GM21717 (cell line): Measurements from ENCODE around the gene PPP1R18.

ENCODE experiments used
- ATAC-seq: cut with Tn5 transposase; IDR thresholded peaks from one replicate; pipeline ENCODE4 v1.9.1; 2021; ENCODE audit warnings: mild to moderate bottlenecking, moderate library complexity; ENCODE audit not compliant: unreplicated experiment

Gene PPP1R18

GRCh38 chr6:30689985-30690384, 3.5 kb upstream of the PPP1R18 start:
- ATAC-seq: no peak

- no peak for ATAC-seq
Measured at GRCh38 chr6:30689022-30689865, 2.8 kb upstream of the PPP1R18 start.

DNA sequence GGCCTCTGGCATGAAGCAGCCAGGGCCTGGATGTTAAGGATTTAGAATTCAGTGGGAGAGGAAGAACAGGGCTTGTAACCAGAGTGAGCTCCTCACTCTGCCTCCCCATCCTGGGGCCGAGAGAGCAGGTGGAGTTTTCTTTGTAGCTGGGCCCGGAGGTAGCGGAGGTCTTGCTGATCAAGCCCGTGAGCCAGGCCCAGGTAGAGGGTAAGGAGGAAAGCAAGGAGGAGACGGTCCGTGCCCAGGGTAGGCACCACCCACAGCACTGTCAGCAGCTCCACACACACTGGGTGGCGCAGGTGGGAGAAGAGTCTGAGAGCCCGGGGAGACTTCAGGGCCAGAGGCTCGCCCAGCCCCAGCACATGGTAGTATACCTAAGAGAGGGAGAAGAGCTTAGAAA, 2.1 kb upstream of the PPP1R18 start:
- ATAC-seq: no peak

GRCh38 chr6:30687659-30688431, 1.4 kb upstream of the PPP1R18 start:
- ATAC-seq: no peak

DNA sequence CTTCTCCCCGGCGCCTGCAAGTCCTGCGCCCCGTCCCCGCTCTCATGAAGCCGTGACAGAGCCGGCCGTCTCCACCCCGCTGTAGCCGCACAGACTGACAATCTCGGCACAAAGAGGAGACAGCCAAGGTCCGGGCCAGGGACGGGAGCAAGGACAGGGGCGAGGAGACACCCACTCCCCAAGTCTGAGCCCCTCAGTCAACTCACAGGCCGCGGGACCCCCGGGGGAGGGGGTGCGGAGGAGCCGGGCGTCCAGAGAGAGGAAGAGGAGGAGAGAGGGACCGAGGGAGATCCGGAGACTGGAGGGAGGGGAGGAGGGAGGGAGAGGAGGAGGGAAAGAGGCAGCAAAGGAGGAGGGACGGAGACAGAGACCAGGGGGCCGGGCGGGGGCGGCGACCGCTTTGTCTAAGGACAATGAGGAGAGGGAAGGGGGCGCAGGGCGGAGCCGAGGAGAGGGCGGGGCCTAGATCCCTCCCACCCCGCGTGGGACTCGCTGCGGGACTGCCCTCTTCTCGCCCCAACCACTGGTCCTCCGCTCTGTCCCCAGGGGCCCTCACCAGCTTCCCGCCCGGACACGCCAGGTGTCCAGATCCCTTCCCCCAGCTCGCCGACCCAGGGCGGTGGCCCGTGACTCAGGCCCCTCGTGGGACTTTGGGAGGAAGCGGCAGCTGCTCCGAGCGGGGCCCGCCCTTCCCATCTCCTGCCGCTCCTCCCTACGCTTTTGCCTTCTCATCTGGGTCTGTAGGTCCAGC, 638 bp upstream of the PPP1R18 start:
- peak; percentile 31 for ATAC-seq

DNA sequence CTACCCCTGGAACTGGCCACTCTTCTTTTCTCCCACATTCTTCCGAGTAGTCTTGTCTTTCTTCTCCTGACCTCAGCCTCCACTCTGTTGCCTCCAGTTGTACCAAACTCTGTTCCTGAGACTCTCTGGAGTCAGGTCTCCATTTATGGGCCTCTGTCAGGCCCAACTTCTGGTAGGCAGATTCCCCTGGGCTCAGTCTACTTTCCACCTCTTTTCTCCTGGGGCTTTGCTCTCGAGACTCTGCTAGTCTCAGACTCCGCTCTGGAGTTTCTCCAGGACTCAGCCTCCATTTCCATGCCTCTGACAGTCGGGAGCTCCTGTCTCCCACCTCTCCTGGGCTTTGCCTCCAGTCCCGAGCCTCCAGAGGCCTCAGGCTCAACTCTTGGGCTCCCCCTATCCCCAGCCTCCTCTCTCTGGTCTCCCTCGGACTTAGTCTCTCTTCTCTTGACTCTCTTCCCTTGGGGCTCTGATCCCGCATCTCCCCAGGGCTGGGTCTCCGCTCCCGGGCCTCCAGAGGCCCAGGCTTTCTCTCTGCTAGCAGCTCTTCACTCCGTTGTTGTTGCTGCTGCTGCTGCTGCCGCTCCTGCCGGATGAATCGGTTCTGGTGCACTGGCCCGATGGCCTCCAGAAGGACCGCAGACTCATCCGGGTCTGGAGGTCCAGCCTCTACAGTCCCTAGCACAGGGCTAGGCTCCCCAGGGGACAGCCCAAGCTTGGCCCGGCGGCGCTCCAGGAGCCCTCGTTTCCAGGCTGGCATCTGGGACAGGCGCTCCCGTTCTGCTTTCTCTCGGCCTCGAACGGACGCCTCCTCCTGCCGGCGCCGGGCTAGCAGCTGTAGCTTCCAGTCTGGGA, 1.1 kb downstream of the PPP1R18 start:
- no peak for ATAC-seq

DNA sequence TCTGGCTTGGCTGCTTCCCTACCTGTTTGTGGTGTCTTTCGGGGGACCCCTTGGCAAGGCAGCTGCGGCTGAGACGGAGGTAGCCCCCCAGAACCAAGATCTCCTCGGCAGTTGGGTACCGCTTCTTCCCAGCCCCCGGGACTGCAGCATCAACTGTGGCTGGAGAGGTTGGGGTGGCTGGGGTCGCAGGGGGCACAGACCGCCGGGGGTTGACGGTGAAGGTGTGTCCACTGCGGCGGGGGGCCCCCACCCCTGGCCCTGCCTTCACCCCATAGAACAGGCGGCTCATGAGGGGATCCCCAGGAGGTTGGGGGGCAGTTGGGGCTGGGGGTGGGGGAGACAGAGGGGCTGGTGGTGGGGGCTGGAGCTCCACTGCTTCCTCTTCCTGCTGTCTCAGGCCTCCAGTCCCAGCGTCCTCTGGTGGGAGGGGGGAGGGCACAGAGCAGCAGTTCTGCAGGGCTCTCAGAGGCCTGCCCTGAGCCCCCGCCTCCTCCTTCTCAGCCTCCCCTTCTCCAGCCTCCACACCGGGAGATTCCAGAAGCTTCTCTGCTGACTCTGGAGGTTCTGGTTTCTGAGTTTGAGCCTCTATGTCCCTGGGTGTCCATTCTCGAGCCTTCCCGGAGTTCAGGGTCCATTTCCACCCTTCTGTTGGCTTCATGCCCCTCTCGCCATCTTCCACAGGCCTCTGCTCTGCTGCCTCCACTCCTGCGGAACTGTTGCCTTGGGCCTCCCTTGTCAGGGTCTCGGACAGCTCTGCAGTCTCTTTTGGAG, 1.9 kb downstream of the PPP1R18 start:
- ATAC-seq: no peak

- ATAC-seq: no peak
Measured at GRCh38 chr6:30683980-30684338, 2.5 kb downstream of the PPP1R18 start.

DNA sequence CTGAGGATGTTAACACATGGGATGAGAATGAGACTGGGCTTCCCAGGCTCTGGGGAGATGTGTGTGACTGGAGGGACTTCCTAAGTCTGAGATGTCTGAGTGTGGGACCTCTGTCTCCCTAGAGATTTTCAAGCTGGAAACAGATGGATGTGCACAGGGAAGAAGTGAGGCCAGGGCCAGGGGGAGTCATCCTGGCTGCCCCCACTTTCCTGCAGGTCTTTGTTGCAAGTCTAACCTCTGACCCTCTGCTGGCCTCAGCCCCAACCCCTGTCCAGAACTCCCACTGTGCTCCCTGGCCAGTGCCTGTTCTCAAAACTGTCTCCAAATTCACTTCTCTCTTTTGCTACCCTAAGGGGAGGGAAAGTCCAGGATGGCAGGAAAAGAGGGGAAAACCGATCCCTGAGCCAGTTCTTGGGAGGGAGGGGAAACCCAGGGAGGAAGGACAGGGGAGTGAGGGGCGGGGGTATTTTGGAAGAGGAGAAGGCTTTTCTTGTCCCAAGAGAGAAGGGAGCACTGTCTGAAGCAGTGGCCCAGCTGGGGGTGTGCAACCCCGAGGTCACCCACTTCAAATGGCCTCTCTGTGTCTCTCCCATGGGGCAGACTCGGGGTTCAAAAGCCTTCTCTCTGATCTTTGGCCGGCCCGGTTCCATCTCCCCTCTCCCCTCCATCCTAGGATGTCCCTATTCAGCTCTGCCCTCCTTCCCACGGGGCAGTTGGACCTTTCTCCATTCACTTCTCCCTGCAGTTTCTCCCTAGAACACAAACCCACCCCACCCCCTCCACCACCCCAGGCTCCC, 3.1 kb downstream of the PPP1R18 start:
- no peak for ATAC-seq

DNA sequence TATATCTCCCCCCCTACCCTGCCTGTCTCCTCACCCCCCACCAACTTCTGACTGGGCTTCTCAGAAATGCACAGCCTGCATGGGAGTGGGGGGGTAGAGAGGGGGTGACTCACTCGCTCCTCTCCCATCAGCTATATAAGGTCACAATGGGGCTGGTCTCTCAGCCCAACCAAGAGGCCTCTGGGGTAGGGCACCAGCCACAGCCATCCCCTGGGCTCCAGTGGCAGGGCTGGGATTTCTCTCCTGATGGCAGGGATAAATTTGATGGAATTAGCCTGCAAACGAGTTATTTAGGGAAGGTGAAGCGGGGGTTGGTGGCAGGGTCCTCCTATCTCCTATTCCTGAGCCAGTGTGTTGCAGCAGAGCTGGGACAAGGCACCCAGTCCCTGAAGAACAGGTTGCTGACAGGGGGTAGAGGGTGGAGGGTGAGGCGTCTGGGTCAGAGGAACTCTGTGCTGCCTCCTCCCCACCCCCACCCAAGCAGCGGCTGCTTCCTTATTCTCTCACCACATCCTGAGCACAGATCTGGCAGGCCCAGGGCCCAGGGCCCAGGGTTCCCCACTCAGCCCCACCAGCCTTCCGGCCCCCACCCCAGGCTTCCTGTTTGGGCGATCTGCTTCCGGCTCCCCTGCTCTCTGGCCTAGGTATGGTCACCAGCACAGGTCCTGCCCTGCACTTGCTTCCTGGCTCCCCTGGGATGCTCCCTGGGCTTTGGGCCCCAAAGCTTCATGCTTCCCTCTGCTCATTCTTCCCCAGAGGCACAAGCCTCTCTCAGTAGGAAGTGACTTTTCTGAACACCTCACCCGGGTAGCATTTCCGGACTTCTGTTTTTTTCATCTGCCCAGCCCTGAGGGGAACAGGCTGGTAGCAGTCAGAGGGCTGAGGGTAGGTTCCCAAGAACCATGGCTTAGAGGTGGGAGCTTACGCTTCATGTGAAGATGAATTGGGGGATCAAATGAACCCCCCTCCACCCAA, 4.0 kb downstream of the PPP1R18 start:
- ATAC-seq: peak; percentile 32

DNA sequence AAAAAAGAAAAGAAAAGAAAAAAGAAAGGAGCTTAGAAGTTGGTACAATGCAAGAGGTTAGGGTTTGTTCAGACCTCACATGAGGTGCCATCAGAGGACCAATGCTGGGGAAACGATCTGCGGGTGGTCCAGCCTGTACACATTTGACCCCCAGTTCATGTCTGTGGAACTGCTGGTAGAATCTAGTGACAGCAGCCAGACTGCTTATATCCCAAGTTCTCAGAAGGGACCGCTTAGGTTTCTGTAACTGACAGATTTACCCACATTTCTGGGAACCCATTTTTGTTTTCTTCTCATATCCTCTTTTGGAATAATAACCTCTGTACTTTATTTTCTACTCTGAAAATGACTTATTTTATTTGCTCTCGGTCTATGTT, 4.7 kb downstream of the PPP1R18 start:
- no peak for ATAC-seq

DNA sequence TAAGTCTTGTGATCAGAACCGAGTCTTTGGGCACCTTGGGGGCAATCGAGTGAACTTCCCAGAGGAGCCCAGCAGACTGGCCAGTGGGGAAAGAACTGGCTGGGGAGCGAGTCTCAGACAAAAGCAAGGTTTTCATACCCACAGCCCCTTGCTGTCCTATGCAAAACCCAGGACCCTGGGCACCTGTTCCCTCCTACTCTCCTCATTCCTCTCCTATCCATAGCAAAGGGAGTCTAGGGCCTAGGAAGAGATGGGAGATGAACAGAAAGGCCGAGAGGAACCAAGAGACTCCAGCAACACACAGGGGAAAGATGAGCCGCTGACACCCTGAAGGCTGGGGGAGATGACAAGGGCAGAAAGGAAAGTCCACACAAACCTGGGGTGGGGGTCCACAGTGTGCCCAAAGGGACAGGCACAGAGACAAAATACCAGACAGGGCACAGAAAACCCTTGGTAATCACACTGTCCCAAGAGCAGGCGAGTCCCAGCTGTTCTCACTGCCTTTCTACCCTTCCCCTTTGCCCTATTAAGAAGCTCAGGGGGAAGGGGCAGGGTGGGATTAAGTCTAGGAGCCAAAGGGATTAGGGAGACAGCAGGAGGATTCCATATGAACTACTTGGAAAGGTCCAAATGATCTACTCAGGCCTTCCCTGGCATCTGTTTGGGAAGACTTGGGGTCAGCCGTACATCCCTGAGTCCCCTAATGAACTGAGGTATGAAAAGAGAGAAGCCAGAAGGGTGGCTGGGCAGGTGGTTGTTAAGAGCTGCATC, 6.5 kb downstream of the PPP1R18 start:
- ATAC-seq: no peak

DNA sequence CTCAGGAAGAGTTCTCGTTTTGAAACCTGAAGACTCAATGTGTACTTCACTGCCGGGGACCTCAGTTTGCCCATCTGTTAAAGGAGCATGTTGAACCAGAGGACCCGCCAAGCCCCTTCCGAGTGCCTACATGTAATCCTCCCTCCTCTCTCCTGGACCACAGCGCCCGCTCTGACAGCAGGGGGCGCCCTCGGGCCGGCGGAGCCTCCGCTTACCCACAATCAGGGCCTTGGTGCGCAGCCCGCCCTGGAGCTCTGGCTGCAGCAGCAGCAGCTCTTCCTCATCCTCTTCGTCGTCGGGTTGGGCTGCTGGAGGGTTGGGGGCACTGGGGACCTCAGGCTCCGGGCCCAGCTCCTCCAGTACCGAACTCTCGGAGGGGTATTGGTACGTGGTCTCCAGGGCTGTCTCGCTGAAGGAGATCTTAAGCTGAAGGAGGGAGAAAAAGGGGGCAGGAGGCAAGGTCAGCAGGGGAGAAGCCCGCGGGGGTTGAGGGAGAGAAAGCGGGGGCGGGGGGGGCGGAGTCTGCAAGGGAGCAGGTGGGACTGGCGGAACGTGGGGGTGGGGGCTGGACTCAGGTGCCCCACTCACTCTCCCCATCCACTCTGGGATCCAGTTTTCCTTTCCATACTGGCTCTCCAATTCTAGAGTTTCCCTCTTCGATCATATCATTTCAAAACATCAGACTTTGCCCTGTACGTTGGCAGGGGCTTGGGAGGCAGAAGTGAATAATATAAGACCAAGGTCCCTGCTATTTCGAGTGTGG, 7.3 kb downstream of the PPP1R18 start:
- no peak for ATAC-seq

- no peak for ATAC-seq
Measured at GRCh38 chr6:30676660-30677285, 9.7 kb downstream of the PPP1R18 start.

DNA sequence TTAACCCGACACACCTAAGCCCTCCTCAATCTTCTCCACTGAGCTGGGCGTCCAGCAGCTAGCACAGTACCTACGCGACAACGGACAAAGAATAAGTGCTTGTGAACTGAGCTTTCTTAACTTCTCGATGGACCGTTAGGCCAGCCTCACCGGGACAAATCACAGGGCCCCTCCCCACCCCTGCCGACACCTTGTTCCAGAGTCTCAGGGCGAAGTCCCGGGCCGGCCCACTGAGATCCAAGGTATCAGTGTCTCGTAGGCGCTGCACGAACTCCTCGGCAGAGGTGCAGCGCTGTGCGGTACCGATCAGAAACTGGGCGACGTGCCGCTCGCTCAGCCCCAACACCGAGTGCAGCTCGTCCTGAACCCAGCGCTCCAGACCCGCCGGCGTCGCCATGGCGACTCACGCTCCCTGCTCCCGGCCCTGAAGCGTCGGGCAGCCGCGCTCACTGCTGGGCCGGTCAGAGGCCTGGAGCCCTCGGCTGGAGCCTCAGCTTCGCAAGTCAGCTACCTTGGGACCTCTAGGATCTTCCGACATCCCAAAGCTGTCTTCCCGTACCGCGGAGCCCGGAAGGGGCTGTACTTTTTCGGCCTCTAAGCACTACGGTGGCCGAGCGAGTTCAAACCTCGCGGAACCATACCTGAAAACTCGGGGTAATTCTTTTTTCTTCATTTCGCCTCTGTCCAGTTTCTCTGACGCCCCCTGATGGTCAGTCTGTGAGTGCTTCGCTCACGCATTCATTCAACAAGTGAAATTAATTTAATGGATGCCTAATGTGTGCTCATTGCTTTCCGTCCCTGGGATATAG, 13.8 kb downstream of the PPP1R18 start, which contains the start of gene DHX16:
Gene DHX16 (minus strand): TSS at position 562 of the 809 bp plus-strand sequence. CDS start 165 bp downstream, at position 397.
- peak; percentile 47 for ATAC-seq
